RPMI7951 (cell line): ENCODE data around the gene PDHX. TPM values are rescaled to one million over a fixed set of nuclear protein-coding genes. Genes with fewer than 3 reads are reported as not detected.

Source experiments
- DNase-seq: peaks from one replicate; pipeline ENCODE4 v3.0.0-alpha.2; 2012; ENCODE audit warnings: low read depth
- total RNA-seq: library from RNA; depleted of rRNA; stranded (reverse); fragments of >200 nt; shearing (Covaris generic); gene quantifications from 2 replicates; pipeline ENCODE4 v1.2.3, GENCODE V29; 2014

The PDHX gene
- total RNA-seq, 1 experiment from 2014 or later: 41.0 TPM

DNA sequence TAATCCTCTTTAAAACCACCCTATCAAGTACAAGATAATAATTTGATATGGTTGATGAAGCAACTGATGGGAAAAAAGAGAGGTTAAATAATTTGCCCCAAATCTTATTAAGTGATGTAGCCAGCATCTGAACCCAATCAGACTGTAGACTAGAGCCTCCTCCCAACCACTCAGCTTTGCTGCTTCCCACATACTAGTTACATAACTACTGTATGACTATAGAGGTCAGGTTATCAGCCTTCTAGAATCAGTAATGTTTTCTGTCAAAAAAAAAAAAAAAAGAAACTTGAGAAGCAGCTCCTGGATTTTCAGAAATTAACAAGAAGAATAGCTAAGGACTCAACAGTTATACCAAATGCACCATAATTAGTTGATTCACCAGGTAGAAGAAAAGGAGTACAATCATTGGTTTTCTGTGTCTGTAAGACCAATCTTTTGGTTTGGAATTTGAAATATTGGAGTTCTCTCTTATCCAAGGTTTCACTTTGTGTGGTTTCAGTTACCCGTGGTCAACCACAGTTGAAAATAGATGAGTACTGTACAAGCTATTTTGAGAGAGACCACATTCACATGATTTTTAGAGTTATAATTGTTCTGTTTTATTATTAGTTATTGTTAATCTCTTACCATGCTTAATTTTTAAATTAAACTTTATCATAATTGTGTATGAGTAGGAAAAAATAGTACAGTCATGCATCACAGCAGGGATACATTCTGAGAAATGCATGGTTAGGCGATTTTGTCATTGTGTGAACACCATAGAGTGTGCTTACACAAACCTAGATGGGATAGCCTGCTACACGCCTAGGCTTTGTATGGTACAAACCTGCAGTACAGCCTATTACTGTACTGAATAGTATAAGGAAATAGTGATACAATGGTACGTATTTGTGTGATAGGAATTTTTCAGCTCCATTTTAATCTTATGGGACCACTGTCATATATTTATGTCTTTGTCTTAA is 72.2 kb downstream of the PDHX start:
- peak; percentile 61 for DNase-seq

DNA sequence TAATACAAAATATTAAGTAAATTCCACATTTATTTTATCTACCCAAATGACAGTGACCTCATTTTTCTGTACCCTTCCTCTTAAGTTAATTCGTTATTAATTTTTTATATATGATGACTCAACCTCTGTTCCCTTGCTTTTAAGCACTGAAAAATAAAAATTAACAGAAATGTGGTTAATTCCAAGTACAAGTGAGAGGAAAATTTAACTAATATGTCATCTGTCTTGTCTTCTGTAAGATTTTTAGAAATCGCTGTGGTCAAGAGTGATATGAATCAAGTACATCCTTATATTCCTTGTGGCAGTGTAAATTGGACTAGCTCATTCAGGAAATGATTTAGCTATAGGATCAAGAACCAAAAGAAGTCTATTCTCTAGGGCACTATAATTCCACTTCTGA is 74.5 kb downstream of the PDHX start:
- DNase-seq: no peak

DNA sequence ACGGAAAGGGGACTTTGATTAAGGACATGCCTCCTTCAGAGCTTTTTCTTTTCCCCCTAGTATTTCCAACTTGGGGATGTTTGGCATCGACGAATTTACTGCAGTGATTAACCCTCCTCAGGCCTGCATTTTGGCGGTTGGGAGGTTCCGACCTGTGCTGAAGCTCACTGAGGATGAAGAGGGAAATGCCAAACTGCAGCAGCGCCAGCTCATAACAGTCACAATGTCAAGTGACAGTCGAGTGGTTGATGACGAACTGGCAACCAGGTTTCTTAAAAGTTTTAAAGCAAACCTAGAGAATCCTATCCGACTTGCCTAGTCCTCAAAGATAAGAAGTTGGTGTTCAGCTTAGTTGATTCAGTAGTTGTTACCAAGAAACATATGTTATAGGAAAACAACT is 78.4 kb downstream of the PDHX start:
- no peak for DNase-seq

DNA sequence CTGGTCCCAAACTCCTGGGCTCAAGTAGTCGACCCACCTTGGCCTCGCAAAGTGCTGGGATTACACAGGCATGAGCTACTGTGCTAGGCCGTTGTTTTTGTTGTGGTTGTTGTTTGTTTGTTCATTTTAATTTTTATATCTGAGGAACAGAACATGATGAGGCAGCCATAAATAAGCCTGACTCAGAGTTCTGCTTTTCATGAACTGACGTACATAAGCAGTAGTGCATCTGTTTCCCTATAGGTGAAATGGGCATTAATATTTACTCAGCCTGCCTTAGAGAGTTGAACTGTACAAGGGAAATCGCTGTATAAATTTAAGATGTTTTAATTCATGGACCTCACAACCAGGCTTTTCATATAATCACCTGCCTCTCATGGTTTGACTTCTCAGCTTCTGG is 80.5 kb downstream of the PDHX start:
- no peak for DNase-seq

- DNase-seq: peak; percentile 60
Observed at GRCh38 chr11:34997952-34998528, 81.6 kb downstream of the PDHX start.

- no peak for DNase-seq
Observed at GRCh38 chr11:34999453-34999852, 83.0 kb downstream of the PDHX start.

DNA sequence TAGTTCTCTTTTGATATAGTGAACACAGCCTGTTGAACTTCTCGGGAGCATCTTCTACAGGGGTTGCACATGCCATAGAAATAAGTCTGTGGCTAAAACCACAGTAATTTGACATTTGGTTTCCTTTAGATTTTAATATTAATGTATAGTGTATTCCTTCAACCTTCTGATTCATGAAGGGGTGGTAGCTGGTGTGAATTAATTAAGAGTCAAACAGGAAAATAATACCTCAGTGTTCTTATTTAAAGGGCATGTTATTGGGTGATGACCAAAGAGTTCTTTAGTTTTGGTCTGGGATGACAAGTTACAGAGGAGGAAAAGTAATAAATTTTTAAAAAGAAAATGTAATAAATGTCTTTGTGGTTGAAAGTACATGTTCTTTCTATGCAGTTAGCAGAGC is 86.8 kb downstream of the PDHX start:
- DNase-seq: no peak

- DNase-seq: peak; percentile 12
Observed at GRCh38 chr11:35003658-35004057, 87.2 kb downstream of the PDHX start.

GRCh38 chr11:35005141-35005780 is 88.8 kb downstream of the PDHX start:
- DNase-seq: no peak

- peak; percentile 83 for DNase-seq
Observed at GRCh38 chr11:35006389-35007128, 90.1 kb downstream of the PDHX start.

DNA sequence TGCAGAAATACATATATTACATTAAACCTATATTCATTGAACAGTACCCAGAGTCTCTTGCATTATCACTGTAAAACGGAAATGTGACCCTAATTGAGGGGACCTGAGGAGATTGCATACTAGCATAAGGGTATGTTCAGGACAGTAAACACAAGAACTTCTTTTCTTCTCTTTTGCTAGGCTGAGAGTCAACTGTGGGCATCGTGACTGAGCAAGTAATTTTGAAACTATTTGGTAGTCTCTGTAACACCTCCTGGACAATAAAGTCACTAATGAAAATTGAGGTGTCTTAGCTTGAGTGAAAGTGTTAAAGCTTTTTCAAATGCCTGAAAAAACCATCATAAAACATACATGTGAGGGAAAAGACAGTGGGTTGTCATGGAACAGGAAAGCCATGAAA is 90.9 kb downstream of the PDHX start:
- no peak for DNase-seq

DNA sequence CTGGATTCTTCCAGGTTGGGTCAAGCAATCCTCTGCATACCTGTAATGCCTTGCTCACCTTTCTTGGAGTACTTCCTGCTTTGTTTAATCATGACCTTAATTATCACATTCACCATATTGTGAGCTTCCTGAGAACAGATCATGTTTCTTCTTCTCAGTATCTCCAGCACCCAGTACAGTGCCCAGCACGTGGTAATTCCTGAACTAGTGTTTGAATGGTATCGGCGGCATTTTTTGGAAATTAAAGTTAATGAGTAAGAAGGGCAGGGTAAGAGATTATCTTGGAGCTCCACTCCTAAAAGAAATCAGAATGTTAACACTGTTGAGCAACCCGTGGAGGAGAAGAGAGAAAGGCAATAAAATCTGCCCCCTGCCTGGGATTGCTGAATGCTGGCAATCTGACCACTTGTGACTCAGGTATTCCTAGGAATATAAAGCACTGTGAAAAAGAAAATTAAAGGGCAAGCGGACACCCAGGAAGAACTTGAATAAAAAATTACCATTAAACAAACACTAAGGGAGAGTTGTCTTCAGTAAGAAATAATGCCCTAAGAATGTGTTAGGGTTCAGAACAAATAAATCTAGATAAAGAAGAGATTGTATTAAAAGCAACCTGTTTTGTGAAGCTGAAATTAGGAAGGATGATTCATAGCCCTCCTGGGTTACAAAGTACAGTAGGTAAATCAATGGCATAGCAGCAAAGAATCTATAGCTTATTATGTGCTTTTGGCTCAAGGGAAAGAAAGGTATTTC is 92.9 kb downstream of the PDHX start:
- DNase-seq: peak; percentile 86

DNA sequence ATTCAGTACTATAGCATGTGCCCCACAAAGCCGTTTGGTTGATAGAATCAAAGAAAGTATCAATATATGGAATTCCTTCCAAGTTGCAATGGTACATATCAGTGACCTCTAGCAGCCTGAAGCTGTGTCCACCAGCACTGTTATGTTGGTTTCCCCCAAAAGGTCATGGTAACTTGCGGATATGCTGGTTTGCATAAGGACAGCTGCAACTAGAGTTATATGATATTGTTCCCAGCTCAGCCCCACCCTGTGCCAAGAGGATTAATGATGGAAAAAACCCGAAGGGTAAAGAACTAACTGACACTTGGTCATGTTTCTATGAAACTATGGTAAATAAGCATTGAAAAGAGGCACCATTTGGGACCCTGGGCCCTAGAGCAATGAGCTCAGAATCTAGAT is 93.5 kb downstream of the PDHX start:
- peak; percentile 67 for DNase-seq

DNA sequence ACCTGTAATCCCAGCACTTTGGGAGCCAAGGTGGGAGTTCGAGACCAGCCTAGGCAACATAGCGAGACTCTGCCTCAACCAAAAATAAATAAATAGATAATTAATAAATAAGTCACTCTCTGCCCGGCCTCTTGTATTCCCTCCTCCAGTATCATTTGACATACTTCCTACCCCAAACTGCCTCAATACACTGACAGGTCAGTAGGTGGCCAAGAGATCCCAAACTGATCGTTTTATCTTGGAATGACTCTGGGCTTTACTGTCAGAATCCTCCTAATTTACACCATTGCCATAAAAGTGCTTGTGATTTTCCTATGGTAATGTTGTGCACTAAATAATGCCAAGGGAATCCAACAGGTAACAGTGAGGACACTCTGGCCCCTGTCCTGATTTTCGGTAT is 94.2 kb downstream of the PDHX start:
- no peak for DNase-seq

DNA sequence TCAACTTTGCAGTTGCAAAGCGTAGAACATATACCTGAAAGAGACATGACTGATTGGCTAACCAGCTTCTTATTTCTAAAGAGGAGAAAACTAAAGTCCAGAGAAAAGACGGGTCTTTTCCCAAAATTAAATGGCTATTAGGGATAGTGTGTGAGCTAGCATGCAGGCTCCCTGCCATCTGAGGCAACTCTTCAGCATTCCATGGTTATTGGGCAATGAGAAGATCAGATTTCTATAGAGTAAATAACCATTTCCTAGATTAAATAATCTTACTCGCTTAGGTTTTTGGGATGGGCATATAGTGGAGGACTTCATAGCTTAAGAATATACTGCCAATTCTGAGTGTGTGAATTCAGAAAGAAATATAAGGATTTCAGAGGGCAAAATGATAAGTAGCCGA is 95.0 kb downstream of the PDHX start:
- no peak for DNase-seq

DNA sequence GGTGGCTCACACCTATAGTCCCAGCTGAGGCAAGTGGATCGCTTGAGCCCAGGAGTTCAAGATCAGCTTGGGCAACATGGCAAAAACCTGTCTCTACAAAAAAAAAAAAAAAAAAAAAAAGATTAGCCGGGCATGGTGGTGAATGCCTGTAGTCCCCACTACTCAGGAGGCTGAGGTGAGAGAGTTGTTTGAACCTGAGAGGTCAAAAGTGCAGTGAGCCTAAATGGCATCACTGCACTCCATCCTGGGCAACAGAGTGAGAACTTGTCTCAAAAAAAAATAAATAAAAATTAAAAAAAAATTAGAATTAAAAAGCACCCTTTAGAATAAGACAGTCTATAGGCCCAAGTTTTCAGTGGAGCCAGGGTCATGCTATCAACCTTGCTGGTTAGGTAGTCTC is 95.5 kb downstream of the PDHX start:
- DNase-seq: no peak

DNA sequence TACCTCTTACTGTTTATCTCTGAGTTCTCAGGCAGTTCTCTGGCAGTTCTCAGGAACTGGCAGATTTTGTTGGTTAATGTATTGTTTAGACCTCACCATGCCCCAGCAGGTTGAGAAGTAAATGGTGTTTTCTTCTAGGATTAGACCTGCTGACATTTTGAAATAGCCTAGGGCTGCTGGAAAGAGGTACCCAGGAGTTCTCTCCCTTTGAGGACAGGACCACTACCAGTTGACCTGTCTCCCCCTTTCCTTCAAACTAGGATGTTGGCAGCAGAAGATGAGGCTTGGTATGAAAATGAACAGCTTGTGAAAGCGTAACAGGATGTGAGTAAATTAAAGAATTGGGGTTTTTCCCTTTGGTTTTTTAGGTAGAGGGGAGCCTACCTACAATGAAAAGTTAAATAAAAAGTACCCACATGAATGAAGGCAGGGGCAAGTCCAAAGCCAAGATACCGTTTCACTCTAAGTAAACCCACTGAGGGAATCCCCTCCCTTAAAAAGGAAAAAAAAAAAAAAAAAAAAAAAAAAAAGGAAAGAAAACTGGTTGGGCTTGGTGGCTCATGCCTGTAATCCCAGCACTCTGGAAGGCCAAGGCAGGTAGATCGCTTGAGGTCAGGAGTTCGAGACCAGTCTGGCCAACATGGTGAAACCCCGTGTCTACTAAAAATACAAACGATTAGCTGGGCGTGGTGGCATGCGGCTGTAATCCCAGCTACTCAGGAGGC is 96.2 kb downstream of the PDHX start:
- DNase-seq: no peak

DNA sequence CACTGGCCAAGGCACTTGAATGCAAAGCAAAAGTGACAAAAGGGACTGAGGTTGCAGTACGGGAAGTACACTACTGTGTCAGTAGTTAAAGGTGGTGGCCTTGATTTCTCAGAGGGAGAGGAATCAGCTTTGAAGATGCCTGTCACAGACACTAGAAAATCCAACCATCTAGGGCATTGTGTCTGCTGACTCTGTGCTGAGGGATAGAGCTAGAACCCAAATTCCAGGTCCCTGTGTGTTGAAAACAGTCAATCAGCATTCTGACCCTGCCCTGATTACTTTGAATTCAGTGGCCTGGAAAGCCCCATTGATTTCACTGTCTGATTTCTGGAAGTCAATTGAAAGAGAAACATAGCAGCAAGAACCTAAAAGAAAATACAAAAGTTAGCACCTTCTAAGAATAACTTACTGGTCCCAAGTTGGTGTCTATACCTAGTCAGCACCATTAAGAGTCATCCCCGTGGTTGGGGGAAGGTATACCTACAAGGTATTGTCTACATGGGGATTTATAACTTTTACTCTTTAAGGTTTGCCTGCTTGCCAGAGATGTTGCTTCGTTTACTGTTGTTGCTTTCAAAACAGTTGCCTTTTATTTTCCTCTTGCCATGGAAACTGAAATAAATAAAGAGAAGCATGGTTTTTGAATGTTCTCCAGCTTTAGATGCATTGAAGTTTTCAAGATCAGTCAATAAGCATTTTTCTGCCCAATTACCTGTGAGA is 97.3 kb downstream of the PDHX start:
- peak; percentile 55 for DNase-seq

GRCh38 chr11:35014346-35014745 is 97.9 kb downstream of the PDHX start:
- peak; percentile 92 for DNase-seq
